Measurements from ENCODE around the gene KIRREL3. TPM values are rescaled to one million over a fixed set of nuclear protein-coding genes. Genes with fewer than 3 reads are reported as not detected.

The KIRREL3 gene
- total RNA-seq, 1 donor from 2014 or later = 0.26 TPM

- Mint-ChIP-seq H3K4me1 (ENCODE audit: low read depth) (peaks cover 2% of the 10 kb centered on the region), H3K9me3 (ENCODE audit: low read depth) (peaks cover 8% of the 10 kb centered on the region), H3K27me3 (peaks cover 71% of the 10 kb centered on the region), H3K36me3 (ENCODE audit: insufficient read depth) (no peaks in the 10 kb centered on the region), H3K27ac (no peak overlapping the region), H3K4me3 (ENCODE audit: low read depth) (no peak overlapping the region)
- TF ChIP-seq CTCF (IDR thresholded peaks at IDR 0.05; ENCODE audit: unreplicated experiment) = no peak
- DNase-seq (ENCODE audit: low spot score, unreplicated experiment) = no peak
Measured at GRCh38 chr11:126506789-126507188, 493.8 kb downstream of the KIRREL3 start.

- DNase-seq (ENCODE audit: low spot score, unreplicated experiment) = no peak
- Mint-ChIP-seq H3K4me3 (ENCODE audit: low read depth) (no peak overlapping the region), H3K9me3 (ENCODE audit: low read depth) (peaks cover 8% of the 10 kb centered on the region), H3K27ac (no peak overlapping the region), H3K36me3 (ENCODE audit: insufficient read depth) (no peaks in the 10 kb centered on the region), H3K4me1 (ENCODE audit: low read depth) (peaks cover 2% of the 10 kb centered on the region), H3K27me3 (peaks cover 75% of the 10 kb centered on the region)
- TF ChIP-seq CTCF (IDR thresholded peaks at IDR 0.05; ENCODE audit: unreplicated experiment) = no peak
Measured at GRCh38 chr11:126502982-126503381, 497.6 kb downstream of the KIRREL3 start.

- TF ChIP-seq CTCF (IDR thresholded peaks at IDR 0.05; ENCODE audit: unreplicated experiment) = no peak
- Mint-ChIP-seq H3K9me3 (ENCODE audit: low read depth) (peaks cover 8% of the 10 kb centered on the region), H3K27me3 (peaks cover 75% of the 10 kb centered on the region), H3K27ac (no peak overlapping the region), H3K36me3 (ENCODE audit: insufficient read depth) (no peaks in the 10 kb centered on the region), H3K4me3 (ENCODE audit: low read depth) (no peak overlapping the region), H3K4me1 (ENCODE audit: low read depth) (peaks cover 2% of the 10 kb centered on the region)
- DNase-seq (ENCODE audit: low spot score, unreplicated experiment) = no peak
Measured at GRCh38 chr11:126502159-126502558, 498.4 kb downstream of the KIRREL3 start.

GRCh38 chr11:126501641-126502040, 498.9 kb downstream of the KIRREL3 start:
- Mint-ChIP-seq H3K27ac (no peak overlapping the region), H3K36me3 (ENCODE audit: insufficient read depth) (no peaks in the 10 kb centered on the region), H3K4me1 (ENCODE audit: low read depth) (peaks cover 2% of the 10 kb centered on the region), H3K4me3 (ENCODE audit: low read depth) (no peak overlapping the region), H3K9me3 (ENCODE audit: low read depth) (peaks cover 4% of the 10 kb centered on the region), H3K27me3 (peaks cover 77% of the 10 kb centered on the region)
- TF ChIP-seq CTCF (IDR thresholded peaks at IDR 0.05; ENCODE audit: unreplicated experiment) = no peak
- DNase-seq (ENCODE audit: low spot score, unreplicated experiment) = no peak

- H3K4me1 Mint-ChIP-seq (ENCODE audit: low read depth) = peaks cover 2% of the 10 kb centered on the region
- H3K27me3 Mint-ChIP-seq = peaks cover 83% of the 10 kb centered on the region
- H3K27ac Mint-ChIP-seq = no peak overlapping the region
Measured at GRCh38 chr11:126500981-126501380, 499.6 kb downstream of the KIRREL3 start.

More at GRCh38 chr11:126500981-126501380, 499.6 kb downstream of the KIRREL3 start:
- no peak for DNase-seq (ENCODE audit: low spot score, unreplicated experiment)
- Mint-ChIP-seq H3K9me3 (ENCODE audit: low read depth) (peaks cover 4% of the 10 kb centered on the region), H3K36me3 (ENCODE audit: insufficient read depth) (no peaks in the 10 kb centered on the region), H3K4me3 (ENCODE audit: low read depth) (no peak overlapping the region)
- no peak for TF ChIP-seq CTCF (IDR thresholded peaks at IDR 0.05; ENCODE audit: unreplicated experiment)

Data from progenitor cell of endocrine pancreas (in vitro differentiated cells).